HL-60 (cell line): ENCODE data around the gene LRRC15.

ENCODE experiments used
- REST ChIP-seq: IDR thresholded peaks from 2 replicates; pipeline ENCODE4 v1.6.1; 2012; ENCODE audit warnings: low read depth; ENCODE audit not compliant: insufficient replicate concordance
- SPI1 ChIP-seq: IDR thresholded peaks from 2 replicates; pipeline ENCODE4 v1.6.1; 2012; ENCODE audit warnings: low read depth, mild to moderate bottlenecking, borderline replicate concordance
- TF ChIP-seq, protein P1 (sequence below): IDR thresholded peaks from one replicate; pipeline ENCODE4 v1.5.1; 2011; ENCODE audit warnings: low read length, control low read depth, inconsistent platforms; ENCODE audit not compliant: insufficient read depth

GRCh38 chr3:194418671-194419070, 49.1 kb upstream of the LRRC15 start:
- TF ChIP-seq, protein P1, sequence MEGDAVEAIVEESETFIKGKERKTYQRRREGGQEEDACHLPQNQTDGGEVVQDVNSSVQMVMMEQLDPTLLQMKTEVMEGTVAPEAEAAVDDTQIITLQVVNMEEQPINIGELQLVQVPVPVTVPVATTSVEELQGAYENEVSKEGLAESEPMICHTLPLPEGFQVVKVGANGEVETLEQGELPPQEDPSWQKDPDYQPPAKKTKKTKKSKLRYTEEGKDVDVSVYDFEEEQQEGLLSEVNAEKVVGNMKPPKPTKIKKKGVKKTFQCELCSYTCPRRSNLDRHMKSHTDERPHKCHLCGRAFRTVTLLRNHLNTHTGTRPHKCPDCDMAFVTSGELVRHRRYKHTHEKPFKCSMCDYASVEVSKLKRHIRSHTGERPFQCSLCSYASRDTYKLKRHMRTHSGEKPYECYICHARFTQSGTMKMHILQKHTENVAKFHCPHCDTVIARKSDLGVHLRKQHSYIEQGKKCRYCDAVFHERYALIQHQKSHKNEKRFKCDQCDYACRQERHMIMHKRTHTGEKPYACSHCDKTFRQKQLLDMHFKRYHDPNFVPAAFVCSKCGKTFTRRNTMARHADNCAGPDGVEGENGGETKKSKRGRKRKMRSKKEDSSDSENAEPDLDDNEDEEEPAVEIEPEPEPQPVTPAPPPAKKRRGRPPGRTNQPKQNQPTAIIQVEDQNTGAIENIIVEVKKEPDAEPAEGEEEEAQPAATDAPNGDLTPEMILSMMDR, result no peak
- TF ChIP-seq SPI1, result no peak
- no peak for TF ChIP-seq REST
